Hematopoietic multipotent progenitor cell treated with erythropoietin and hydrocortisone succinate and interleukin-3 and kit ligand, for 6 days (in vitro differentiated cells): ENCODE data around the gene KCNE1.
"Not testable (repeated sequence)": the region's sequence is repeated elsewhere in the genome, so short reads cannot be mapped to it uniquely, and the experiment has no call there.

ENCODE experiments used
- DNase-seq: peaks from one replicate; pipeline ENCODE4 v3.0.0-alpha.2; 2015

Gene KCNE1

DNA sequence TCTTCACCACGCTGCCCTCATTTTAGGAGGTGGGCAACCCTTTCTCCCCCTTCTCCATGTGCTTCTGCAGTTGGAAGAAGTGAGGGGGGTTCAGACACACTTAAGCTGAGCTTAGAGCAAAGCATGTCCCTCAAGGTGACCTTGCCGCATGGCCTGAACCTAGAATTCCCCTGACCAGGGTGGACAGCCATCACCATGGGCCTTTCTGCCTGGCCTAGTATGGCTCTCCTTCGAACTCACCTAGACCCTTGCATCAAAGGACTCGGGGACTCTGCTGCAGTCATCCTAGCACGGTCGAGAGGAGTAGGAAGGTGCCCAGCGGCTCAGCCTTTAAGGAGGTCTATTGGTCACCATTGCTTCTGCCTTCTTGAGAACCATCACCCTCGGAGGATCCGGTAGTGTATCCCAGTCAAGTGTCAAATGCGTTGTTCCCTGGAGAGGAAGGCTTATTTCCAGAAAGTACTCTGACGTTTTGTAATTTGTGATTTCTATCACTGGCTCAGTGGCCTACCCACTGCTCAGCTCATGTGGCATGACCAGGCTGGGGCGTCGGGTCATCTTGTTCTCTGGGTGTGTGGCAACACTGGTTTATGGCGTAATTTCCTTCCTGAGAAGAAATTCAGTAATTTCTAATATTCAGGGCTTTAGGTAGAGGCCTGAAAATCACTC, at the start of gene KCNE1:
Gene KCNE1, minus strand, starts transcription at position 424 of the 669 bp plus-strand sequence. CDS start 62,576 bp downstream, outside the sequence.
- DNase-seq, result peak; percentile 82

DNA sequence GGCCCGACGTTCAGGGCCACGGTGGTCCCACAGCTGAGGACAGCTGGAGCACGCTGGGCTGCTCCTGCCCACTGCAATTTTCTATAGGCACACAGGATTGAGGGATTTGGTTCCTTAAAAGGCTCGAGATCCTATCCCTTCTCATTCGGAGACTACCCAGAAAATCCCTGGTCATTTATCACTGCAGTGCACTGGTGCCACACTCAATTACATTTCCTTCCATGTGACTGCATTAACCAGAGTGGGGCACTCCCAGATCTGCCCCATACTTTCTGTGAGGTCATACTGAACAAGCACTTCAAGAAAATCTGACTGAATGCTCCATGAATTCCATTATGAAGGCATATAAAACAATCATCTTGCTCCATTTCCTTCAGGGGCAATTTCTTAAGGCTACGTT, 49.8 kb upstream of the KCNE1 start:
- DNase-seq, result no peak

DNA sequence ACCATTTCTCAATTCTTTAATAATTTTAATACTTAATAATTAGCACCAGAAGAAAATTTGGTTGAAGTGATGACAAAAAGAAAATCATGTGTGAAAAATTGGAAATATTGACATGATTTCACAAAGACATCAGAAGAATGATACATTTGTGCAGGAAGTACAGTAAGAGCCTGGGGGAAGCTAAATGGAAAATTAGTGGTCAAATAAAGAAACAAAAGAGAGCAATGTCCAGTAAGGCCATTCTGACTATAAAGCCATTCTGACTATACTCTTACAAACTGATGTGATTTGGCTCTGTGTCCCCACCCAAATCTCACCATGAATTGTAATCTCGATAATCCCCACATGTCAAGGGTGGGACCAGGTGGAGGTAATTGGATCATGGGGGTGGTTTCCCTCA, 48.6 kb upstream of the KCNE1 start:
- no peak for DNase-seq

DNA sequence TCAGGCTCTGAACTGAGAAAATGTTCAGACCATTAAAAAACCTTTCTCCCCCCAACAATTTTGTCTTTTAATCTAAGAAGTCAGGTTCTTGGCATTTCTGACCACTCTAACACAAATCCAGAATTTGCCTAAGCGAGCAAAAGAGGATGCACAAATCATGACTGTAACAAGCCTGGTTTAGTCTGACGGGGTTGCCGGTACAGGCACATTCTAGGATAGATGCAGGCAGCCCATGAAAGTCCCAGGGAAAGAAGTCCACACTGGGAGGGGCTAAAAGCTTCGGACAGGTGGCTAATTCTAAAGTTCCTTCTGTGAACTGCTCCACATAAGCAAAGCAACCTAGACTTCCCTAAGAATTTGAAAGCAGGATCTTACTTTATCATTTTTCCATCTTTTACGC, 48.0 kb upstream of the KCNE1 start:
- DNase-seq, result no peak

DNA sequence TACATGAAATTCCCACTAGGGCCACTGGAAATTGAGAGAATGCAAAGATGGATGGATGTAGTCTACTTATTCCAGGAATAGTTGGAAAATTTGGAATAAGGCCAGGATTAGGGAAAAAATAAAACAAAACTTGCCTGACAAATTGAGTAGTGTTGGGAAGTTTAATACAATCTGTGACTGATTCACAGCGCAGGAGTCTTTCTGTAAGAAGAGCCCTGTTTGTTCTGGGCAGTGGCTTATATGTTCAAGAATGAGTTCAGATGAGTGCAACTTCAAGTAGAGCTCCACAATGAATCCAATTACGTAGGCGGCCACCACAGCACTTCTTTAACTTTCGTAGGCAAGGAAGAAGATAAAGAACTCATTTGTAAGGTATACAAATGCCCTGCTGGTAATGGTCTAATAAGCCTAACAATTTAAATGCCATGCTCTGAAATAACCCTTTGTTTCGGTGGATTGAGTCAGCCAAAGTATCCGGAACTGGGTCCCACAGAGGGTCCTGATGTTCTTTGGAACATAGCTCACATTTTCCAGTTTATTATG, 47.1 kb upstream of the KCNE1 start:
- no peak for DNase-seq

DNA sequence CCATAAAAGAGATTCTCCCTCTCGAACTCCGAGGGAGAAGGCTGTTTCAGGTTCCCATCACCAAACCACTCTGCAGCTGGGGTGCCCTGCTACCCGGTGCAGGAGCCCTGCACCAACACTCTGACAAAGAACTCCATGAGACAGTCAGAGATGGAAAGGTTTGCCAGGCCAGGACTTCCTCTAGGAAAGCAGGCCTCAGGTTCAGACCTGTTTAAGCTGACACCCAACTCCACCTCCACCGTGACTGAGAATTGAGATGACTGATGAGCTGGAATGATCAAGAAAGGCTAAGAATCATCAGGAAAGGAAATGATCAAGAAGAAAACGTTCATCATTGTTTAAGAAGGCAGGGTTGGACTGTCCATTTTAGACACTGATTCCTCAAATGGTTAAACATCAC, 46.2 kb upstream of the KCNE1 start:
- no peak for DNase-seq

DNA sequence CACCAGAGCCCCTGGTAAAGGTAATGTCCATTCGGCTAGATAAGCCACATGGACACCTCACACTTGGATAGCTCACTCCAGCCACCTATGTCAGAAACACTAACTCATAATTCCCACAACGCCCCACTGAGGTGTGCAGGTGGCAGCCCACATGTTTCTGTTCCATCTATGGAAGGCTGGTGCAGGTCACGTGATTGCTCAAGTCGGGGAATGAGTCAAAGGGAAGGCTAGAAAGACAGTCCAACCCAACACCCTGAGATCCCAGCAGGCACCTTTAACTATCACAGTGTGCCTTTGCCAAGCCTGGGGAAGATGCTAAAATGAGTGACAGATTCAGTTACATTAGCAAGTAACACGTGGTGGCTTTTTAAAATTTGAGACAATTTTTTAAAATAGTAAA, 45.3 kb upstream of the KCNE1 start:
- DNase-seq, result no peak

DNA sequence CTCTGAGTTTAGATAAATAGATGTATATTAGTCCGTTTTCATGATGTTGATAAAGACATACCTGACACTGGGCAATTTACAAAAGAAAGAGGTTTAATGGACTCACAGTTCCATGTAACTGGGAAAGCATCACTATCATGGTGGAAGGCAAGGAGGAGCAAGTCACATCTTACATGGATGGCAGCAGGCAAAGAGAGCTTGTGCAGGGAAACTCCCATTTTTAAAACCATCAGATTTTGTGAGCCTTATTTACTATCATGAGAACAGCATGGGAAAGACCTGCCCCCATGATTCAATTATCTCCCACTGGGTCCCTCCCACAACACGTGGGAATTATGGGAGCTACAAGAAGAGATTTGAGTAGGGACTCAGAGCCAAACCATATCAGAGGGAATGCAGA, 42.7 kb upstream of the KCNE1 start:
- DNase-seq, result not testable (repeated sequence)

DNA sequence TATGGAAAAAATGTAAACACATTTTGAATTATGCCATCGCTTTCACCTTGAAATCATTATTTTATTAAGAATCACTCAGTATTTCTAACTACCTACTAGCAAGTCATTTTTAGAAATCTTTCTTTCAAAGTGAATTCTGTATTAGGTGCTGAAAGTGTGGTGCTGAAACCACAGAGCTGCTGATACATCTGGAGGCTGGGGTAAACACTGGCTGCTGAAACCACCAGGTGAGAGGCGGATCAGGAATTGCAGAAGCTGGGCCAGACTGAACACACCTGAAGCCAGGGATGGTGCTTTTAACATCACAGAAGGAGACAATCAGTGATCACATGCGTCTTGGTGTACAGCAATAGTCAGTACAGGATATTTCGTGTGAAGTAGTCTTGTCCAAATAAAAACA, 42.2 kb upstream of the KCNE1 start:
- no peak for DNase-seq

DNA sequence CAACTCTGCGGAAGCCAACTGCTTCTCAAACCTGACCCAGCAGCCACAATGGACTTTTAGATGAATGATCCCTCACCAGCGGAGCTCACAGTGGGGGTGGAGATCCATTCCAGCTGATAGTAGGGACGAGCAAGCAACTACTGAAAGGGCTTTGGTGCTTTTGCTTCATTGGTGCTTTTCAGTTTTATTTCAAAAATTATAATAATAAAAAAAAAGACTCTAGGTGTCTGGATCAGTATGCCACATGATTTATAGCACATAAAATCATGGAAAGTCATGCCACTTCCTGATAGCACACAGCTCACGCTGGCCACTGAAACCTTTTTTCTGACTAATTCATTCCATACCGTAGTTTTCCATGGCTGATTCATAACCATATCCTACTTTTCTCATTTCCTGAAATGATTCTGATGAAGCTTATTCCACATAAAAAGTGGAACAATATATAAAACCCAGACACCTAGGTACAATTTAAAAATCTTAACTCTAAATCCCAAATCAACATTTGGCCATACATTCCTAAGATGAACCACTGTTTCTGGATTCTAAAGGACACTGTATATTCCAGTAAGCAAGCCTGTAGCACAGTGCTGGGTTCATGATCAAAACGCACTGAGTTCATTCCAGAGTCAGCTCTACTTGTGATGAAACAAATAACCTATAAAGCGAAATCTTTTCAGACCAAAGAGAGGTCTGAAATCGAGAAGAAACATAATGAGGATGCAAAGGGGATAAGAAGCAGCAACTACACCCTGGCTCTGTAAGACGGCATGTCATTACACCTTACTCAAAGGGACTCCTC, 41.3 kb upstream of the KCNE1 start:
- DNase-seq, result no peak

DNA sequence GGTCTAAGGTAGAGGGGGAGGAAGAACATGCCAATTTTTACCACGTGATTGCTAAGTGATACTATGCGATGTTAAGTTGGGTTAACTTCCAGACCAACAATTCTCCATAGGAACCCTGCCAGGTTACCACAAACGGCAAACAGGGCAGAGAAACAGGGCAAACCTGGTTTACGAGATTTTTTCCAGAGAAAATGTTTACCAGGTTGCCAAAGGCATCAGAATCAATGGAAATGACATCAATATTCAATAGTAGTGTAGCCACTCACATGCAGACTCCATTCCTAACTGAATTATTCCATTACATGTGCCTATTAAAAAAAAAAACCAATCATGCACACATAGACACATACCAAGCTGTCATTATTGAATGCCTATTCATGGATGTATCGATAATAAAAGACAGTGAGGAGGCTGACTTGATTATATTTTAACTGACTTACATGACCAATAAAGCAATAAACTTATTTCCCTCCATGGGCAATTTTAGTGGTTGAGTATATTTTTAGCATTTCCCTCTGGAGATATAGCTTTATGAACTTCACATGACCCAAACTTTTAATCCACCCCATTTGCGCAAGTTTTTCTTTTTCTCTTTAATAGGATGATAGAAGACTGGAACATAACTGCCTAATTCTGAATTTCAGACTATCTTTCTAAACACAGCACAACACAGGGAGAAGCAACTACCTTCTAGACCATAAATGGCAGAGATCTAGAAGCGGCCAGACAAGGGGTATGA, 40.5 kb upstream of the KCNE1 start:
- no peak for DNase-seq

DNA sequence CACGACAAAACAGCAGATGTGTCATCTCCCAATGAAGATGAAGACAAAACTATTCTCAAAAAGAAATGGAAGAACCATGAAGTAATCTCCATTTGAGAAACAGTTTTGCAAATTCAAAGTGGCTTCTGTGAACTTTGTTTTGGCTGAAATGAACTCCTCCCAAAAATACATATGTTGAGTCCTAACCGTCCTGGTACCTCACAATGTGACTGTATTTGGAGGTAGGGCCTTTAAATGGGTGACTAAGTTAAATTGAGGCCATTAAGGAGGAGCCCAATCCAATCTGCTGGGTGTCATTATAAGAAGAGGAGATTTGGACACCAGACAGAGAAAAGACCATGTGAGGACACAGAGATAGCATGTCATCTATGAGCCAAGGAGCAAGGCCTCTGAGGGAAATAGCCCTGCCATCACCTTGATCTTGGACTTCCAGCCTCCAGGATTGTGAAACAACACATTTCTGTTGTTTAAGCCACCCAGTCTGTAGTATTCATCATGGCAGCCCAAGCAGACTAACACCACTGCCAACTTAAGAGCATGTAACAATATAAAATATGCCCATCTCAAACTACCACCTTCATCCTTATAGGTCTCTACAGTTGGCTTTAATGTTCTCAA, 38.3 kb upstream of the KCNE1 start:
- DNase-seq, result no peak

DNA sequence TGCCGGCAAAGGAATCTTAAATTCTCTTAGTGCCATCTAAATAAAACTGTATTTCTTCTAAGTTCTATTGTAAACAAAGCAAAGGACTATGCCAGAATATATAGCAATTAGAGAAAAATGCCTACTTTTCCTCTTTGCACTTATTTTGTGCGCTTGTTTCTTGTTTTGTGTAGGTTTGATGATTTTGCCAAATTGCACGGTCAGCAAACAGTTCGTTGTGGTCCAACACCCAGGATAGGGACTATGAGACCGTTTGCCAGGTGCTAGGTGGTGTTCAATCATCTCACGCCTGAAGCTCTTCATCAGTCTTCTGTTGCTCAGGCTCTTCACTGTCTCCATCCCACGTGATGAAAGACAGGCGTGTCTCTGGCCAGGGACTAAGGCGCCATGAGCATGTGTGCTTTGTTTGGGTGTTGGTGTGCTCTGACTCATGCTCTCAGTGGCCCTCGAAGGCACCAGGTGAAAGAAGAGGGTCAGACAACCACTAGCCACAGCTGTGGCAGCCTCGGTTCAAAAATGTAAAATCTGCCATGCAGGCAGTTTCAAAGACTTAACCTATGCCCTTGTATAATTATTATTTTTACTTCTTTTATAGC, 36.9 kb upstream of the KCNE1 start:
- no peak for DNase-seq

DNA sequence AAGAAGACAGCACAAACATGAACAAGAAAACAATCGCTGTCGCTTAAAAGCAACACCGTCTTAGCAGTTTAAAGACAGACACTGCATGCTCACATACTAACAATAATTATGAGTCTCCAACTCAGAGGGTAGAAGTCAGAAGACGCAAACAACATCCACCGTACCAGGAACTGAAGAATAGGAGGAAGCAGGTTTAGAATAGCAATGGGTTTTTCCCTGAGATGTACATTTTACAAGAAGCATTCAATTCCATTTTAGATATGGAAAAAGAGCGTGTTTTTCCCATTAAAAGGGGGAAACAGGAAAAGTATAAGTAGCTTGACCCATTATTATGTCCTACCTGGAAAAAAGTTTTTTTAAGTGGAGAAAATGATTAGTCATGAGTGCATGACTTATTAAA, 34.5 kb upstream of the KCNE1 start:
- no peak for DNase-seq

DNA sequence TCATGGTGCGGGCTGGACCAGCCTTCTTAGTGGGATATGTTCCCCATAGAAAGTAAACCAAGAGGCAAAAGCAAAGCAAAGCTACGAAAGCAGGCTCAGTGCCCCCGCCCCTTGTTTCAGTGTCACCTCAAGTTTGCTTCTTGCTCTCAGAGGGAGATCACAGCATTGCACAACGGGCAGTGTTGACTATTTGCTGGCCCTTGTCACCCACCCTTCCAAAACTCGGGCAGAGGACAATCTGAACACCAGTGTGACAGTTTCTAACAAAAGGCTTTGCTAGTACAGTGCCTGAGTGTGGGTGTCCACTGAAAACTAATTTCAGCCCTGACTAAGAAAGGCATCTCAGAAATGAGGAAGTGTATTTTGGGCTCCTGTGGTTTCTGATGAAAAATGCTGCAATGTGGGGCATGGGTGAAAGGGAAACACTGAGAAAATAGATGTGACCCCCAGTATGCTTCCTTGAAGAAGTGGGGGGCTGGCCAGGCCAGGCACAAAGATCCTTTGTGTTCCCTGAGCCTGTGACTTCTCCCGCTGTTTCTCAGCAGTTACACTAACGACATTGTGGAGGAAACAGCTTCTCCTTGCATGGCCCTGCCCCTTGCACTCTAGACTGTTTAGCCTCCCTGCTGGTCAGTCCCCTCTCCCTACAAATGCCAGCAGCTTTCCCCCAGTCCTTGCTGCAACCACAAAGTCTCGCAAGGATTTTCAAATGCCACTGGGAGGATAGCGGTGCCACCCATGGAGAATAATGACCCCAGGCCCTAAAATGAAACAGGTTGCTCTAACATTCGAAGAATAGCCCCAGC, 33.3 kb upstream of the KCNE1 start:
- peak; percentile 72 for DNase-seq

DNA sequence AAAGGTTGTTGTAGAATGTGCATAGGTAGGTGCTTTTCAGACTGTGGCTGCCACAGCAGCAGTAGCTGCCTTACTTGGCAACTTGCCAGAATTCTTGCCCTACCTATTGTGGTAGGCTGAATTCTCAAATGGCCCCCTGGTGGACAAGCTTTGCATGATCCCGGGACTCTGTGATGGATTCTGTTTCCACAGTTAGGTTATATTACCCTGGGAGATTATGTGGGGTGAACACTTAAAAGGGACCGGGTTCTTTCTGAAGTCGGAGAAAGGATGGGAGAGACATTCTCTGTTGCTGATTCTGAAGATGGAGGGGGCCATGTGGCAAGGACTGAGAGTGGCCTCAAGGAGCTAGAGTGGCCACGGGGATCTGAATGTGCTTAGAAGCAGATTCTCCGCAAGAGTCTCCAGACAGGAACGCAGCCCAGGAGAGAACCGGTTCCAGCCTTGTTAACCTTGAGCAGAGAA, 32.1 kb upstream of the KCNE1 start:
- peak; percentile 94 for DNase-seq

DNA sequence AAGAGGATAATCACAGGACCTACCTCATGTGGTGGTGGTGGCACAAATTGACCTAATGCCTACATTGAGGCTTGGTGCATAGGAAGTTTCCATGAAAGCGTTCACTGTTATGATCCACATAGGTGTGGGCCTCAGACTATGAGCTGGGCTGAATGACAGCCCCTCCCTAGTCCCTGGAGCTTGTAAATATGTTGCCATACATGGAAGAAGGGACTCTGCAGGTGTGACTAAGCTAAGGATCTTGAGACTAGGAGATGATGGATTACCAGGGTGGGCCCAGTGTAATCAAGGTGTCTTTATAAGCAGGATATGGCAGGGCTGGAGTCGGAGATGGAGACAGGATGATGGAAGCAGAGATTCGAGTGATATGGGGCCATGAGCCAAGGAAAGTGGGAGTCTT, 31.0 kb upstream of the KCNE1 start:
- DNase-seq, result no peak

DNA sequence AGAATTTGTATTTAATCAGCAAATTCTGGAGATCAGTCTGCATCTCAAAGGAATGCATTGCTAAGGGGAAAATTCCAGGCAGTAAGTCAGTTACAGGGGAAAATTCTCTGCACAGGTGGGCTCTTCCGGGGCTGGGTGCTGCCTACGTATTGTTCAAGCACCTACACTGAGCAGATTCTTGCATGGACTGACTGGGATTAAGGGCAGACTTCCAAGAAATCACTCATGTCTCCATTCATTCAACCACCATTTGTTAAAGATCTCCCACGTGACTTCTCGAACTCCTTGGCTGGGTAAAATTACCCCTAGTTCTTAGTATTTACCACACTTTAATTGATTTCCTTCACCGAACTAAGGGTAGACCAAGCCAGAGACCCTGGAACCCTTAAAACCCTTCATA, 28.2 kb upstream of the KCNE1 start:
- DNase-seq, result no peak

DNA sequence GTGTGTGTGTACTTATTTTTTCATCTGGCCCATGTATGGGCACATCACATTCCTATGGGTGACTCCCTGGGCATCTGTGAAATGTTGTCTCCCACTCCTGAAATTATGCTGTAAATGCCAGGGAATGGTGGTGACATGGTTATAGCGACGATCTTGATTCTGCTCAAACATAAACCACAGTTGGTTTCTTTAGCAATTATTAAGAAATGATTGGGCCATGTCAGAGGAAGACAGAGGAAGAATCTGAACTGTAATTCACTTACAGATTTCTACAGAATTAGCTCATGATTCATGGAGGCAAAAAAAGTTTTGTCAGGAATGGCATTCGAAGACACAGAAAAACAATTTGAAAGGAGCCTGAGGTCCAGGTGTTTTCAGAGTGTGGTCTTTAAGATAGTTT, 25.8 kb upstream of the KCNE1 start:
- no peak for DNase-seq

DNA sequence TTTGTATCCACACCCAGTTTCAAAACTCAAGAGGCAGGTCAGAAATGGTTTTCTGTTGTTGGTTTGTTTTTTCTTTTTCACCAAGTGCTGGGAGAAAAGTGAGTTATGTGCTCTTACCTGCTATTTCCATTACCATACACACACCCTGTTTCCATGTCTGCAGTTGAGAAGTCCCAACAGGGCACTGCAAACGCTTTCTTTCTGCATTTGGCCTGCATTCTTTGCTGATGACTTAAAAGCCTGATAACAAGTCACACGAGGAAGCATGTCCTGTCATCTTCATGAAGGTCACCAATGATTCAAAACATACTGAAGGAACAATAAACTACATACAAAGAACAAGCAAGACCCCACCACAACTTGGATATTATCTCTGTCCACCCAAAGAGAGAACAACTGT, 24.8 kb upstream of the KCNE1 start:
- no peak for DNase-seq

DNA sequence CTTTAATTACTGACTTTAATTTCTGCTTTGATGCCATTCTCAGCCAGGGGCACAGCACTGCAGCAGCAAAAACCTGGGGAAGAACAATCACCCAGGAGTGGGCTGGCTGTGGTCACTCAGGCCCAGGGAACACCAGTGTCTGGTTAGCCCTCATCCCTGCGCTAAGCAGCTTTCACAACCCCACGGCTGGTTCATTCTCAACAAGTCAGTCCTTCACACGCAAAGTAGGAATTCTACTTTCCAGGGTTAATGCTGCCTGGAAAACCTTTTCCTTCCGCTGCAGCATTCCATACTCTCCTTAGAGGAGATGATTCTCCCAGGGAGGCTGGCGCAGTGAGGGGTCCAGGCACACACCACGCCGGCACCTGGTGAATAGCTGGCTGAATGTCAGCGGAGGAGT, 24.3 kb upstream of the KCNE1 start:
- DNase-seq, result no peak

DNA sequence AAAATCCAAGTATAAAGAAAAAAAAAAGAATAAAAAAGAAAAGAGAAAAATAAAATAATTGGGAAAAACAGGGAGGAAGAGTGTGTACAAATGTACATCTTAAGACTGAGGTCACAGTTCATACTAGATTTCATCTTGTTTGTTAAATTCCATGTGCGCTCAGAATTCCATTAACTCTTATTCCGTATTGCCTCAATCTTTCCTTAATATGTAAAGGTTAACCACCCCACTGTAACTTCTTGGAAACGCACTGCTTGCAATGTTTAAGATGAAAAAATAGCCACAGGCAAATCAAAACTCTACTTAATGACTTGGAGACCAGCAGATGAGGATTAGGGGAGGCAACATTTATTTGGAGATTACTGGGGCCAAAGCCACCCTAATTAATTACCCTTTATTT, 23.9 kb upstream of the KCNE1 start:
- no peak for DNase-seq
